Natural killer cell (primary cell): ENCODE data around the gene TGFBR3. TPM values are rescaled to one million over a fixed set of nuclear protein-coding genes. Genes with fewer than 3 reads are reported as not detected.
A peak's percentile ranks its signal among the peaks of the same experiment; 100 is the strongest.

Experiments used
- ATAC-seq, 3 donors: fragments of 150-1000 bp in 2 of 3; fragments of 200-7000 bp in 1 of 3; cut with Tn5 transposase; 1 replicate in 1 of 3; 2 replicates in 2 of 3; pipeline ENCODE4 v1.10.0; 2021; ENCODE audit warnings: mild to moderate bottlenecking in 2 of 3, moderate library complexity in 2 of 3
- DNase-seq, 2 donors: peaks; one replicate each; pipeline versions ENCODE4 v3.0.0 to v3.0.0-alpha.2; 2013 to 2021; ENCODE audit warnings: mixed read lengths in 1 of 2
- H3K27ac ChIP-seq: one replicate; pipeline ENCODE4 v1.5.1; 2013; ENCODE audit warnings: mild to moderate bottlenecking, low read length
- H3K27me3 ChIP-seq: one replicate; pipeline ENCODE4 v1.6.1; 2013; ENCODE audit warnings: low read length; ENCODE audit not compliant: control insufficient read depth, insufficient read depth
- H3K36me3 ChIP-seq: one replicate; pipeline ENCODE4 v1.6.1; 2013; ENCODE audit warnings: low read length; ENCODE audit not compliant: control insufficient read depth, insufficient read depth
- H3K4me1 ChIP-seq: one replicate; pipeline ENCODE4 v1.6.1; 2013; ENCODE audit warnings: low read length; ENCODE audit not compliant: control insufficient read depth, insufficient read depth
- H3K4me3 ChIP-seq: one replicate; pipeline ENCODE4 v1.5.1; 2013; ENCODE audit warnings: low read length
- H3K9me3 ChIP-seq: one replicate; pipeline ENCODE4 v1.6.1; 2013; ENCODE audit warnings: low read length; ENCODE audit not compliant: control insufficient read depth, insufficient read depth
- H3K27ac Mint-ChIP-seq, 2 donors: one replicate each; pipeline ENCODE4 v1.8.0; 2022; ENCODE audit warnings: mild to moderate bottlenecking in 2 of 2, mixed read lengths in 2 of 2, moderate library complexity in 1 of 2
- H3K27me3 Mint-ChIP-seq, 2 donors: one replicate each; pipeline ENCODE4 v1.8.0; 2022; ENCODE audit warnings: low read depth in 2 of 2, mixed read lengths in 2 of 2
- H3K36me3 Mint-ChIP-seq: one replicate; pipeline ENCODE4 v1.8.0; 2022; ENCODE audit warnings: mixed read lengths
- H3K4me1 Mint-ChIP-seq, 2 donors: one replicate each; pipeline ENCODE4 v1.8.0; 2022; ENCODE audit warnings: mixed read lengths in 2 of 2
- H3K4me3 Mint-ChIP-seq: one replicate; pipeline ENCODE4 v1.8.0; 2022; ENCODE audit warnings: mild to moderate bottlenecking, moderate library complexity, mixed read lengths
- H3K9me3 Mint-ChIP-seq, 2 donors: one replicate each; pipeline ENCODE4 v1.8.0; 2022; ENCODE audit warnings: mixed read lengths in 2 of 2
- WGBS: methylation state at CpG from one replicate; pipeline ENCODE4 v1.1.7; 2013; ENCODE audit warnings: missing lambda C conversion rate; ENCODE audit not compliant: insufficient coverage; 5-methylcytosine and 5-hydroxymethylcytosine counted together
- intact Hi-C: fragments of 100-400 bp; cut with micrococcal nuclease; formaldehyde crosslinking; loops from one replicate; pipeline ENCODE4 v1.14.2; 2022
- total RNA-seq, 4 donors: library from RNA; stranded (reverse); fragments of 120-200 nt in 1 of 4; gene quantifications; one replicate each; pipeline versions ENCODE4 v1.2.3 to v1.2.4, GENCODE V29; 2013 to 2022
- TF ChIP-seq, protein P1 (sequence below): fragments of 200-600 bp; IDR thresholded peaks from one replicate; pipeline ENCODE4 v1.8.0; 2022; ENCODE audit warnings: antibody characterized with exemption

TGFBR3 gene
- total RNA-seq, 3 donors from 2014 or later (not counting 1 experiment from before 2014, with no cell fraction given), result 225 to 274 (median 243) TPM

GRCh38 chr1:91798241-91798648 lies 87.7 kb downstream of the TGFBR3 start:
- Histone ChIP-seq H3K36me3 (peaks cover 23% of the 10 kb centered on the region), H3K4me1 (peaks cover 44% of the 10 kb centered on the region), H3K27me3 (no peaks in the 10 kb centered on the region), H3K9me3 (no peaks in the 10 kb centered on the region), H3K4me3 (no peak overlapping the region), H3K27ac (no peak overlapping the region)
- TF ChIP-seq, protein P1, sequence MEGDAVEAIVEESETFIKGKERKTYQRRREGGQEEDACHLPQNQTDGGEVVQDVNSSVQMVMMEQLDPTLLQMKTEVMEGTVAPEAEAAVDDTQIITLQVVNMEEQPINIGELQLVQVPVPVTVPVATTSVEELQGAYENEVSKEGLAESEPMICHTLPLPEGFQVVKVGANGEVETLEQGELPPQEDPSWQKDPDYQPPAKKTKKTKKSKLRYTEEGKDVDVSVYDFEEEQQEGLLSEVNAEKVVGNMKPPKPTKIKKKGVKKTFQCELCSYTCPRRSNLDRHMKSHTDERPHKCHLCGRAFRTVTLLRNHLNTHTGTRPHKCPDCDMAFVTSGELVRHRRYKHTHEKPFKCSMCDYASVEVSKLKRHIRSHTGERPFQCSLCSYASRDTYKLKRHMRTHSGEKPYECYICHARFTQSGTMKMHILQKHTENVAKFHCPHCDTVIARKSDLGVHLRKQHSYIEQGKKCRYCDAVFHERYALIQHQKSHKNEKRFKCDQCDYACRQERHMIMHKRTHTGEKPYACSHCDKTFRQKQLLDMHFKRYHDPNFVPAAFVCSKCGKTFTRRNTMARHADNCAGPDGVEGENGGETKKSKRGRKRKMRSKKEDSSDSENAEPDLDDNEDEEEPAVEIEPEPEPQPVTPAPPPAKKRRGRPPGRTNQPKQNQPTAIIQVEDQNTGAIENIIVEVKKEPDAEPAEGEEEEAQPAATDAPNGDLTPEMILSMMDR, result no peak
- DNase-seq, result no peak
- H3K36me3 Mint-ChIP-seq, result peaks cover 20% of the 10 kb centered on the region
- H3K9me3 Mint-ChIP-seq, result no peaks in the 10 kb centered on the region
- no peak overlapping the region for H3K4me3 Mint-ChIP-seq
- intact Hi-C loops, result no loop called here
- 94% methylated on average over 5 of the region's 5 CpGs for WGBS
- H3K27me3 Mint-ChIP-seq, result no peaks in the 10 kb centered on the region
- ATAC-seq, result no peak
- H3K4me1 Mint-ChIP-seq, result peaks cover 79 to 85% of the 10 kb centered on the region in 2 donors
- peak overlapping the region; percentile 95 to 96 for H3K27ac Mint-ChIP-seq

GRCh38 chr1:91797164-91797563 lies 88.8 kb downstream of the TGFBR3 start:
- no peak for ATAC-seq

GRCh38 chr1:91796390-91796654 lies 89.6 kb downstream of the TGFBR3 start:
- WGBS, result 100% methylated on average over 4 of the region's 4 CpGs
- H3K36me3 ChIP-seq, result peaks cover 23% of the 10 kb centered on the region
- no peaks in the 10 kb centered on the region for H3K27me3 Mint-ChIP-seq

More at GRCh38 chr1:91797164-91797563, 88.8 kb downstream of the TGFBR3 start:
- H3K4me3 Mint-ChIP-seq, result no peak overlapping the region
- H3K4me1 Mint-ChIP-seq, result peaks cover 77 to 83% of the 10 kb centered on the region in 2 donors
- no peak for DNase-seq
- Histone ChIP-seq H3K27ac (no peak overlapping the region), H3K9me3 (no peaks in the 10 kb centered on the region), H3K27me3 (no peaks in the 10 kb centered on the region), H3K36me3 (peaks cover 23% of the 10 kb centered on the region), H3K4me1 (peaks cover 40% of the 10 kb centered on the region), H3K4me3 (no peak overlapping the region)
- 95% methylated on average over 1 of the region's 1 CpG for WGBS
- H3K27me3 Mint-ChIP-seq, result no peaks in the 10 kb centered on the region
- intact Hi-C loops, result no loop called here
- TF ChIP-seq, protein P1, result no peak
- H3K9me3 Mint-ChIP-seq, result no peaks in the 10 kb centered on the region
- peak overlapping the region; percentile 95 to 96 for H3K27ac Mint-ChIP-seq
- peaks cover 20% of the 10 kb centered on the region for H3K36me3 Mint-ChIP-seq

More at GRCh38 chr1:91796390-91796654, 89.6 kb downstream of the TGFBR3 start:
- H3K4me1 Mint-ChIP-seq, result peaks cover 77 to 83% of the 10 kb centered on the region in 2 donors
- no peaks in the 10 kb centered on the region for H3K9me3 Mint-ChIP-seq
- Histone ChIP-seq H3K4me1 (peaks cover 44% of the 10 kb centered on the region), H3K9me3 (peaks cover 3% of the 10 kb centered on the region), H3K27me3 (no peaks in the 10 kb centered on the region), H3K4me3 (no peak overlapping the region), H3K27ac (no peak overlapping the region)
- DNase-seq, result no peak
- TF ChIP-seq, protein P1, result no peak
- no peak overlapping the region for H3K4me3 Mint-ChIP-seq
- intact Hi-C loops, result no loop called here
- ATAC-seq, result no peak
- H3K36me3 Mint-ChIP-seq, result peaks cover 20% of the 10 kb centered on the region
- H3K27ac Mint-ChIP-seq, result peak overlapping the region; percentile 87 to 96
